NAMALWA (cell line): ENCODE measurements around the gene HMGXB4.
A peak's percentile ranks its signal among the peaks of the same experiment; 100 is the strongest.

Experiments used
- DNase-seq: peaks from one replicate; pipeline ENCODE4 v3.0.0-alpha.2; 2015; ENCODE audit warnings: low spot score

Gene HMGXB4

GRCh38 chr22:35310556-35311550, 53.6 kb downstream of the HMGXB4 start:
- DNase-seq = no peak

GRCh38 chr22:35311551-35311999, 54.3 kb downstream of the HMGXB4 start:
- no peak for DNase-seq

GRCh38 chr22:35312198-35313059, 55.1 kb downstream of the HMGXB4 start:
- DNase-seq = peak; percentile 26

GRCh38 chr22:35313311-35314121, 56.2 kb downstream of the HMGXB4 start:
- no peak for DNase-seq

GRCh38 chr22:35314161-35314942, 57.1 kb downstream of the HMGXB4 start:
- DNase-seq = no peak

GRCh38 chr22:35315141-35315854, 58.0 kb downstream of the HMGXB4 start:
- no peak for DNase-seq

- DNase-seq = no peak
Measured at GRCh38 chr22:35315855-35316745, 58.8 kb downstream of the HMGXB4 start.

- no peak for DNase-seq
Measured at GRCh38 chr22:35316751-35317150, 59.5 kb downstream of the HMGXB4 start.

GRCh38 chr22:35317680-35318290, 60.5 kb downstream of the HMGXB4 start:
- no peak for DNase-seq

GRCh38 chr22:35318346-35319215, 61.3 kb downstream of the HMGXB4 start:
- no peak for DNase-seq

- no peak for DNase-seq
Measured at GRCh38 chr22:35319244-35319985, 62.1 kb downstream of the HMGXB4 start.

- no peak for DNase-seq
Measured at GRCh38 chr22:35322126-35322525, 64.8 kb downstream of the HMGXB4 start.

- no peak for DNase-seq
Measured at GRCh38 chr22:35322893-35323292, 65.6 kb downstream of the HMGXB4 start.

- no peak for DNase-seq
Measured at GRCh38 chr22:35323305-35323704, 66.0 kb downstream of the HMGXB4 start.

- no peak for DNase-seq
Measured at GRCh38 chr22:35324067-35324466, 66.8 kb downstream of the HMGXB4 start.

- no peak for DNase-seq
Measured at GRCh38 chr22:35324762-35325161, 67.5 kb downstream of the HMGXB4 start.

- no peak for DNase-seq
Measured at GRCh38 chr22:35325209-35325608, 67.9 kb downstream of the HMGXB4 start.
